Measurements from ENCODE around the gene UBIAD1.
"Not testable (repeated sequence)": the region's sequence is repeated elsewhere in the genome, so short reads cannot be mapped to it uniquely, and the experiment has no call there.

UBIAD1 gene

GRCh38 chr1:11279630-11280029 is 6.6 kb downstream of the UBIAD1 start:
- DNase-seq (ENCODE audit: low read depth): no peak

DNA sequence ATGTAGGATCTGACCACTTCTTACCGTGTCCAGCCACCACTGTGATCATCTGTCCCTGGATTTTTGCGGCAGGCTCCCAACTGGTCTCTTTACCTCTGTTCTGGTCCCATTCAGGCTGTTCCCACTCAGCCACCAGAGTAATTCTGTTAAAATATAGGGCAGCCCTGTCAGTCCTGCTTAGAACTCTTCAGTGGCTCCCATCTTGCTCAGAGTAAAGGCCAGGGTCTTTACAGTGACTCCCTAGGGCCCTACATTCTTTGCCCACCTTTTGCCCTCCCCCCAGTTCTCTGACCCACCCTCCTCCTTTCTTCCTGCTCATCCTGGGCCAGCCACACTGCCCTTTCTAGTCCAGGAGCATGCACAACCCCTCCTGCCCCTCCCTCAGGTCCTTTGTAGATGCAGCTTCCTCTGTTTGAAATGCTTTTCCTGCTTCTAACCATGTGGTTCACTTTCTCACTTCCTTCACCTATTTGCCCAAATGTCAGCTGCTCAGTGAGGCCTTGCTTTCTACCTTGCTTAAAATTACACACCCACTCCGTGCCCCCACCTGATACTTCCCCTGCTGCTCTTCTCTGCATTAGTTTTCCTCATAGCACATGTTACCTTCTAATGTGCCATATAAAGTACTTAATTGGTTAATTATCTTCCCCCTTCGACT is 7.8 kb downstream of the UBIAD1 start:
- DNase-seq (ENCODE audit: low read depth): no peak

DNA sequence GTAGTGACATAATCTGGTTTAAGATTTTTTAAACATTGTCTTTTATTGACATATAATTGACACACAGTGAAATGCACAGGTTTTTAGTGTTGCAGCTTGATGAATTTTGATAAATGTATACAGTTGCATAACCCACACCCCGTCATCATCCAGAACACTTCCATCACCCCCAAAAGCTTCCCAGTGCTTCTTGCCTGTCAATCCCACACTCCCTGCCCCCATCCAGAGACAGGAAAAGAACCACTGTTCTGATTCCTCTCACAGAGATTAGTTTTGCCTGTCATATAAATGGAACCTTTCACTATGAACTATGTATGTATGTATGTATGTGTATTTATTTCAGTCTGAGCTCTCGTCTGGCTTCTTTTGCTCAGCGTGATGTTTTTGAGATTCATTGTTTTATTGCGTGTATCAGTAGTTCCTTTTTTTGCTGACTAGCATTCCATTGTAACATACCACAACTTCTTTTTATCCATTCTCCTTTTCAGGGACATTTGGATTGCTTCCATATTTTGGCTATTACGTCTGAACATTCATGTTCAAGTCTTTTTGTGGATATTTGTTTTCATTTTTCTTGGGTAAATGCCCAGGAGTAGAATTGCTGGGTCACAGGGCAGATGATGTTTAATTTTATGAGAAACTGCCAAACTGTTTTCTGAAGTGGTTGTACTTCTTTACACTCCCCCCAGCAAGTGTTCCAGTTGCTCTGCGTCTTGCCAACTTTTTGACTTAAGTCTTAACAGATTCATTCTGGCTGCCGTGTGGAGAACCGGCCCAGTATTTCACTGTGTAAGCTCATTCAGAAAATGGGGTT is 8.7 kb downstream of the UBIAD1 start:
- no peak for DNase-seq (ENCODE audit: low read depth)

DNA sequence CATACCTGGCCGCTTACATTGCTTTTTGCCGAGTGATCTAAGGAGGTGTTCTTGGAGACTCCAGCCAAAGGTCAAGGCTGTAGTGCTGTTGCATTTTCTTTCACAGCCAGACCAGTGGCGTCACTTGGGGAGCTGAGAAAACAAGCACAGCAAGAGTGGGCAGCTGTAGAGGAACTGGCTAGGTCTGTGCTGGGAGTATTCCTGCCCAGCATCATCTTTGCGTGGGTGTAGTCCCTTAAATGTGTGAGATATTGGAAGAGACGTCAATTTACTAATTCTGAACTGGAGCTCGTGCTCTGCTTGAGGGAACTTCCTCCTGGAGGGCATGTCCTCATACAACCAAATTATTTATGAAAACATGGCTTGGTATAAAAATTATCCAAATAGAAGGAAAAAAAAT is 10.2 kb downstream of the UBIAD1 start:
- no peak for DNase-seq (ENCODE audit: low read depth)

GRCh38 chr1:11284784-11285183 is 11.8 kb downstream of the UBIAD1 start:
- DNase-seq (ENCODE audit: low read depth): no peak

DNA sequence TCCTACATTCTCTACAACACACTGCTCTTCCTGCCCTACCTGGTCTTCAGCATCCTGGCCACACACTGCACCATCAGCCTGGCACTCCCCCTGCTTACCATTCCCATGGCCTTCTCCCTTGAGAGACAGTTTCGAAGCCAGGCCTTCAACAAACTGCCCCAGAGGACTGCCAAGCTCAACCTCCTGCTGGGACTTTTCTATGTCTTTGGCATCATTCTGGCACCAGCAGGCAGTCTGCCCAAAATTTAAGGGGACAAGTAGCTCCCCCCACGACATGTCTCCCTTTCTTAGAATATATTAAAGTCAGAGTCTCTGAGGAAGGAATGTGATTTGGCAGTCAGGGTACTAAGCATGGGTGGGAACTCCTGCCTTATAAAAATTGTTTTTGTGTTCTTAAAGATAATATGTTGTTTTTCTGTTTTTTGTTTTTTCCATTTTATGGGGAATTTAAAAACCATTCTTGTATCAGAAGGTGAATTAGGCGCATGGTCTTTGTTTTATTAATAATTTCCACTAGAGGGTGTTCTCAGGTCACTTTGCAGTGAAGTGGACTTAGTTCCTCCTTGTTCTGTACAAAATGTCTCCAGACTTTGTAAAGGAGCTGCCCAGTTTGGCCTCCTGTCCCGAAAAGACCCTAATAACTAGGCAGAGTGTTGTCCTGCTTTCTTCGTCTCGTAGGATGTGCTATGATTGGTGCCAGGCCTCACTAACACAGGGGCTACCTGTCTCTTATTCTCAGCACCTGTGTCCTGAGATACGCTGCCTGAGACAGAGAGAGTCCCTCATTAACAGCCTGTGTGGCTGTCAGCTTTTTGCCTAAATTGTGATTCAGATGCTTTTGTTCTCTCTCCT is 13.1 kb downstream of the UBIAD1 start:
- no peak for DNase-seq (ENCODE audit: low read depth)

- DNase-seq (ENCODE audit: low read depth): no peak
Observed at GRCh38 chr1:11286735-11287410, 13.9 kb downstream of the UBIAD1 start.

DNA sequence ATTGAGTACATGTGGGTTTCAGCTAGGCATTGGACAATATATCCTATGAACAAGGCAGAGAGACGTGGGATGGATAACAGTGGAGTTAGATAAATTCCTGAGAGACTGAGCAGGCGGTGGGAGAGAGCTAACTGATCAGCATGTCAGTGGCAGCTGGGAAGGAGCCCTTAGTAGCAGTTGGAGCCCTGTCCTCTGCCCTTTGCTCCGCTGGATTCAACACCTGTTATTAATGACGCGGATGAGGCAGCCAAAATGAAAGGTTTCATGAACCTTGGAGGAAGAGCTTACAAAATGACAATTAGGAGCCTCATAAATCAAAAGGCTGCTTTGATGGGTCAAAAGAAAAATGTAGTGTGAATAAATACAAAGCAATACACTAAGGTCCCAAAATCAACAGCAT is 16.1 kb downstream of the UBIAD1 start:
- DNase-seq (ENCODE audit: low read depth): no peak

GRCh38 chr1:11291049-11291448 is 18.1 kb downstream of the UBIAD1 start:
- DNase-seq (ENCODE audit: low read depth): no peak

GRCh38 chr1:11293856-11294255 is 20.9 kb downstream of the UBIAD1 start:
- DNase-seq (ENCODE audit: low read depth): no peak

DNA sequence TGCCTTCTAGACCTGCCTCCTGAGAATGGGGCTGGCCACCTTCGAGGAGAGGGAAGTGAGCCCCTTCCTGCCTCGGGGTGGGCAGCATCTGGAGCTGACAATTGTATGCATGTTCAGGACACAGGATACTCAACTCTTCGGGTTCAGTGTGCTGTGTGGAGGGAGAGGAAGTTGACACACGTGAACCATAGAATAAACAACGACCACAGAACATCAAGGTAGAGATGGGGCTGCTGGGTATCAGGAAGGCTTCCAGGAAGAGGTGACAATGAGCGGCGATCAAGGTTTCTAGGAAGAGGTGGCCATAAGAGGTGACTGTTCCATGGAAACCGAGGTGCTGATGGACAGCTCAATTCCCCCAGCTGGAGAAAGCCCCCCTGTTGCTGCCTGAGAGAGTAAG is 22.0 kb downstream of the UBIAD1 start:
- DNase-seq (ENCODE audit: low read depth): no peak

DNA sequence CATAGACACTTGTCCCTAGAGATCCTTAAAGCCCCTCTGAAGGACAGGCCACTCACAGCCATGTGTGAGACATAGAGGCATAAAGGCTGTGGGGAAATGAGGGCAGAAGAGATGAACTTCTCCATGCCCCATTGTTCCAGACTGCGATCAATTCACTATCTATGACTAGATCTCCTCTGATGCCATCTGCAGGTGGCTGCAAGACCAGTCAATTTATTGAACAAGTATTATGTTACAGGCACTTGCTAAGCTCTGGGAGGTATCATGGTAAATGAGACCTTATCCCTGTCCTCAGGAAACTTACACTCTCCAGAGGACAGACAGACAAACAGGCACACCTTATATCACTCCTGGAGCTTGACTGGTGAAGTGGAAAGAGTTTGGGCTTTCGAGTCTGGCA is 22.9 kb downstream of the UBIAD1 start:
- DNase-seq (ENCODE audit: low read depth): no peak

DNA sequence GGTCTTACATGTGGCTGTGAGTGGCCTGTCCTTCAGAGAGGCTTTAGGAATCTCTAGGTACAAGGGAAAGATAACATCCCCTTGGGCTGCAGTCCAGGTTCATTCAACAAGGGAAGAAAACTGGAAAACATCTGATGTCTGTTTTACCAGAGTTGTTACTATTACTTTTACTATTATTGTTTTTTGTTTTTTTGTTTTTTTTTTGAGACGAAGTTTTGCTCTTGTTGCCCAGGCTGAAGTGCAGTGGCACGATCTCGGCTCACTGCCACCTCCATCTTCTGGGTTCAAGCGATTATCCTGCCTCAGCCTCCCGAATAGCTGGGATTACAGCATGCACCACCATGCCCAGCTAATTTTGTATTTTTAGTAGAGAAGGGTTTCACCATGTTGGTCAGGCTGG is 24.8 kb downstream of the UBIAD1 start:
- DNase-seq (ENCODE audit: low read depth): not testable (repeated sequence)

DNA sequence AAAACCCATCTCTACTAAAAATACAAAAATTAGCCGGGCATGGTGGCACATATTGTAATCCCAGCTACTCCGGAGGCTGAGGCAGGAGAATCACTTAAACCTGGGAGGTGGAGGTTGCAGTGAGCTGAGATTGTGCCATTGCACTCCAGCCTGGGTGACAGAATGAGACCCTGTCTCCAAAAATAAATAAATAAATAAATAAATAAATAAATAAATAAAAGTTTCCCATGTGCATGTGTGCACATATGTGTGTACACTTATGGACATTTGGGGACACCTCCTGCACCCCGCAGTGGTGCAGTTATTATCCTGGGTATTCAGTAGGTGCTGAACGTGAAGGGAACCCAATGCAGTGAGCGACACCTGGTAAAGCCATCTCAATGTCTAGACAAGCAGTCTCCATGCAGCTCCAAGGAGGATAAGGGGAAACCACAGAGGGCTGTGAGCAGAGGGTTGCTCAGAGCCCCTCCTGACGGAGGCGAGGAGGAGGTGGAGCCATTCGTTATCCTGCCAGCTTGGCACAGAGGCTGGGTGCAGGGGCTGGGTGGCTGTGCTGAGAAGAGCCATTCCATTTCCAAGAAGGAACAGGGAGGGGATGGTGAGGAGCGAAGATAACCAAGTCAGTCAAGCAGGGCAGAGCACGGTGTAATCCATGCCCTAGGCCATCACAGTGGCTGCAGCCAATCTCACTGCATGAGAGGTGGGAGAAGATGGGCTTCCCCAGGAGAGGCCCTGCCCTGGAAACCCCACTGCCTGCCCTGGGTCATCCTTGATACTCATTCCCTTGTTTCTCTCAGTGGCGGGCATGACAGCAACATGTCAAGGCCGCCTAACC is 25.6 kb downstream of the UBIAD1 start:
- DNase-seq (ENCODE audit: low read depth): no peak

- no peak for DNase-seq (ENCODE audit: low read depth)
Observed at GRCh38 chr1:11299225-11299574, 26.2 kb downstream of the UBIAD1 start.

DNA sequence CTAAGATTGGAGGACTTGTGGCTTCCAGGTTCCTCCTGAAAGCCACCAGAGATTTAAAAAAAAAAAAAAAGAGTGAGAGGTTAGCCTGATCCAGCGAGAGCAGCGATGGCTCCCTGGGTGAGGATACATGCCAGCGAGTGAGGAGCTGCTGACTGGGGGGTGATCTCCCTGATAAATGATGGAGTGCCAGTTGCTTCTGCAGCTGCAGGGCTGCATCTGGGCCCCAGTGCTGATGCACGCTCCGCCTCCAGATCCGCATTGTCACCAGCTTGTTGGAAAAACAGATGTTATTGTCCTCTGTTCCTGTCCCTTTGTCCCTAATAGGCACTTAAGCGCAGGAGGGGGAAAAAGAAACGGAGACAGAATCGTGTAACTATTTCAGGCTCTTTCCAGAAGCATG is 28.6 kb downstream of the UBIAD1 start:
- DNase-seq (ENCODE audit: low read depth): no peak

DNA sequence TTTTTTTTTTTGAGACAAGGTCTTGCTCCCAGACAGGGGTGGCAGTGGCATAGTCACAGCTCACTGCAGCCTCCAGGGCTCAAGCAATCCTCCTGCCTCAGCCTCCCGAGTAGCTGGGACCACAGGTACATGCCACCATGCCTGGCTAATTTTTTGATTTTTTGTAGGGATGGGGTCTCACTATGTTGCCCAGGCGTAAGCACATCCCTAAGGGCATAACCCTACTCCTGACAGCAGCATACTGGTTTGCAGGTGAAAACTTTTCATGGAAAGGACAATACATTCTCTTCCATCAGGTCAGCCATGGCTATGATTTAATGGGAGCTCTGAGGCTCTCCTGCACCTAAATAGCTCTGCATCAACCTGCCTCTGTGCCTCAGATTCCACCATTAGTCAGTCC is 29.4 kb downstream of the UBIAD1 start:
- no peak for DNase-seq (ENCODE audit: low read depth)

DNA sequence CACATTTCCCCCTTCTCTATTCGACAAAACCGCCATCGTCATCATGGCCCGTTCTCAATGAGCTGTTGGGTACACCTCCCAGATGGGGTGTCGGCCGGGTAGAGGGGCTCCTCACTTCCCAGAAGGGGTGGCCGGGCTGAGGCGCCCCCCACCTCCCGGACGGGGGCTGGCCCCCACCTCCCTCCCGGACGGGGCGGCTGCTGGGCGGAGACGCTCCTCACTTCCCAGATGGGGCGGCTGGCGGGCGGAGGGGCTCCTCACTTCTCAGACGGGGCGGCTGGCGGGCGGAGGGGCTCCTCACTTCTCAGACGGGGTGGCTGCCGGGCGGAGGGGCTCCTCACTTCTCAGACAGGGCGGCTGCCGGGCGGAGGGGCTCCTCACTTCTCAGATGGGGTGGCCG is 32.5 kb downstream of the UBIAD1 start:
- not testable (repeated sequence) for DNase-seq (ENCODE audit: low read depth)

GRCh38 chr1:11307852-11308251 is 34.9 kb downstream of the UBIAD1 start:
- DNase-seq (ENCODE audit: low read depth): peak; percentile 30

DNA sequence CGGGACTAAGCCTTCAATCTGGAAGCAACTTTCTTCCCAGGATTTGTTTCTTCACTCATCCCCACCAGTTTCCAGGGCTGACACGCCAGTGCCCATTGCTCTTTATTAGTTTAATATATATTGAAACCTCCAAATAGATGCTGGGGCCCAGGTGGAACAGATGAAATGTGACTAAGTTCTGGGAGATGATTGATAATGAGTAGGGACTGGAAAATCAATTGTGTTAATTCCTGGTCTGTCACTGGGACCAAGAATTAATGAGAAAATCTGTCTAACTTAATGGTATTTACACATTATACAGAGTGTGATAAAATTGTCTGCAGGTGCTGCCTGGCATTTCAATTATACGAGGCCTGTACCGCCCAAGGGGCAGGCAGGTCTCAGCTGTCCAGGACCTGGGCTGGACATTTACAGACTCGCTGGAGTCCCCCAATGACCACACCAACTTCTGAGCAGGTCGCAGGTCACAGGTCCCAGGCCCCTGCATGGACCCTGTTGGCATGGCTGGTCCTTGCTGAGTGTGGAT is 35.8 kb downstream of the UBIAD1 start:
- no peak for DNase-seq (ENCODE audit: low read depth)

DNA sequence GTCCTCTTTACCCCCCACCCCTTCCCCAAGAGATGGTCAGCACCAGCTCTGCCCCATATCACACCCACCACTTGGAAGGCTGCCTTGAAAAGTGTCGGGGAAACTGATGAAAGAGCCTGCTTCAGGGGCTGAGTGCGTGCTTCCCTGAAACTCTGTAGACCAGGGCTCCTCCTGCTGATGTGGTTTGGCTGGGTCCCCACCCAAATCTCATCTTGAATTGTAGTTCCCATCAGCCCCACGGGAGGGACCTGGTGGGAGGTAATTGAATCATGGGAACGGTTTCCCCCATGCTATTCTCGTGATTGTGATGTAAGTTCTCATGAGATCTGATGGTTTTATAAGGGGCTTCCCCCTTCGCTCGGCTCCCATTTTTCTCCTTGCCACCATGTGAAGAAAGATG is 36.4 kb downstream of the UBIAD1 start:
- DNase-seq (ENCODE audit: low read depth): no peak

Data from HS-5 (cell line).